GM12878 (cell line): Measurements from ENCODE around the gene TMEM244. TPM values are rescaled to one million over a fixed set of nuclear protein-coding genes. Genes with fewer than 3 reads are reported as not detected.
A peak's percentile ranks its signal among the peaks of the same experiment; 100 is the strongest.

Experiments used
- ATAC-seq: fragments of 200-7000 bp; cut with Tn5 transposase; 3 replicates; pipeline ENCODE4 v1.9.1; 2020; ENCODE audit warnings: mild to moderate bottlenecking, moderate library complexity
- BruUV-seq: library from RNA; stranded (reverse); fragments of 400-500 nt; replicated peaks from 2 replicates; lab custom pipeline; 2021; lab: Mats Ljungman, UMichigan
- CTCF ChIA-PET: fragments of 300-600 bp; sonication (Branson Sonifier 250); formaldehyde crosslinking; extraction: SDS; loops from one replicate; lab custom pipeline; 2021; ENCODE audit warnings: inconsistent platforms; lab: Yijun Ruan, JAX
- POLR2A ChIA-PET: fragments of 350-600 bp; formaldehyde crosslinking; extraction: SDS; loops from one replicate; lab custom pipeline; 2021; ENCODE audit warnings: inconsistent platforms; lab: Charles Lee
- RAD21 ChIA-PET: fragments of 300-600 bp; sonication (Branson Sonifier 250); formaldehyde crosslinking; loops from one replicate; lab custom pipeline; 2023; ENCODE audit warnings: antibody characterized with exemption; ENCODE audit not compliant: unreplicated experiment; lab: Charles Lee
- SMC1A ChIA-PET: fragments of 300-600 bp; sonication (Branson Sonifier 250); formaldehyde crosslinking; loops from one replicate; lab custom pipeline; 2023; ENCODE audit not compliant: unreplicated experiment, uncharacterized antibody; lab: Charles Lee
- DNase-seq: peaks from one replicate; pipeline ENCODE4 v3.0.0-alpha.2; 2011; ENCODE audit warnings: low read depth, low spot score
- FAIRE-seq: peaks from 3 replicates; lab custom pipeline; 2011; peaks lifted over from hg19 to GRCh38; lab: Jason Lieb, UNC
- H2AFZ ChIP-seq: 2 replicates; pipeline ENCODE4 v1.6.0; 2011; ENCODE audit warnings: low read depth, low read length, control low read depth; ENCODE audit not compliant: control insufficient read depth
- H3K27ac ChIP-seq: 2 replicates; pipeline ENCODE4 v1.5.1; 2011; ENCODE audit warnings: control low read depth; ENCODE audit not compliant: control insufficient read depth, insufficient read depth
- H3K27me3 ChIP-seq, 2 experiments: replicated peaks in 1 of 2; 2 replicates each; pipeline versions ENCODE4 v1.6.0 to v1.6.1; 2011; ENCODE audit warnings: low read length in 1 of 2; ENCODE audit not compliant: control insufficient read depth in 2 of 2, insufficient read depth in 2 of 2
- H3K36me3 ChIP-seq, 2 experiments: 2 replicates each; pipeline ENCODE4 v1.5.1; 2011; ENCODE audit warnings: low read length in 1 of 2; ENCODE audit not compliant: control insufficient read depth in 2 of 2, insufficient read depth in 2 of 2
- H3K4me1 ChIP-seq: 2 replicates; pipeline ENCODE4 v1.6.1; 2011; ENCODE audit warnings: mild to moderate bottlenecking, low read length, moderate library complexity, mixed read lengths; ENCODE audit not compliant: control insufficient read depth, insufficient read depth
- H3K4me2 ChIP-seq: 2 replicates; pipeline ENCODE4 v1.6.0; 2011; ENCODE audit warnings: control low read depth; ENCODE audit not compliant: control insufficient read depth, insufficient read depth
- H3K4me3 ChIP-seq: fragments of 200-600 bp; sonication (generic); 2 replicates; pipeline ENCODE4 v1.5.1; 2016
- H3K79me2 ChIP-seq: 2 replicates; pipeline ENCODE4 v1.6.0; 2011; ENCODE audit warnings: low read length; ENCODE audit not compliant: control insufficient read depth, insufficient read depth
- H3K9ac ChIP-seq: 2 replicates; pipeline ENCODE4 v1.8.0; 2011; ENCODE audit warnings: low read length, control low read depth, mixed read lengths; ENCODE audit not compliant: control insufficient read depth, insufficient read depth
- H3K9me3 ChIP-seq: replicated peaks from 3 replicates; pipeline ENCODE4 v1.5.1; 2011; ENCODE audit warnings: mild to moderate bottlenecking, low read length; ENCODE audit not compliant: control insufficient read depth, insufficient read depth
- H4K20me1 ChIP-seq: 2 replicates; pipeline ENCODE4 v1.6.0; 2011; ENCODE audit not compliant: control insufficient read depth, insufficient read depth
- ASH2L ChIP-seq: fragments of 300-600, 200-600 bp; sonication (generic); IDR thresholded peaks from 2 replicates; pipeline ENCODE4 v1.6.1; 2017; ENCODE audit warnings: low read depth, mild to moderate bottlenecking, borderline replicate concordance
- BCL3 ChIP-seq: IDR thresholded peaks from 2 replicates; pipeline ENCODE4 v1.6.1; 2011; ENCODE audit warnings: borderline replicate concordance, low read depth, mild to moderate bottlenecking, moderate library complexity, low read length; ENCODE audit not compliant: insufficient read depth, poor library complexity, severe bottlenecking
- CBFB ChIP-seq: IDR thresholded peaks from 2 replicates; pipeline ENCODE4 v1.6.1; 2016; ENCODE audit warnings: antibody characterized with exemption, low read depth
- CHD4 ChIP-seq: fragments of 200-600 bp; sonication (generic); IDR thresholded peaks from 2 replicates; pipeline ENCODE4 v1.6.1; 2016; ENCODE audit warnings: mild to moderate bottlenecking
- DPF2 ChIP-seq: fragments of 450-650 bp; IDR thresholded peaks from 2 replicates; pipeline ENCODE4 v1.6.1; 2017; ENCODE audit warnings: mild to moderate bottlenecking
- EP300 ChIP-seq, 2 experiments: fragments of 150-350 bp in 1 of 2; IDR thresholded peaks; 2 replicates each; pipeline ENCODE4 v1.6.1; 2011 to 2012; ENCODE audit warnings: low read depth in 2 of 2, low read length in 2 of 2, borderline replicate concordance in 1 of 2, improper control_type of control experiment in 1 of 2, inconsistent platforms in 1 of 2; ENCODE audit not compliant: control insufficient read depth in 1 of 2
- IKZF1 ChIP-seq: fragments of 450-650 bp; conservative IDR thresholded peaks from 2 replicates; pipeline ENCODE4 v1.6.1; 2017; ENCODE audit warnings: antibody characterized with exemption, mild to moderate bottlenecking
- KLF5 ChIP-seq: fragments of 450-650 bp; IDR thresholded peaks from 2 replicates; pipeline ENCODE4 v1.6.1; 2014; ENCODE audit warnings: mild to moderate bottlenecking; ENCODE audit not compliant: partially characterized antibody
- NFIC ChIP-seq: IDR thresholded peaks from 2 replicates; pipeline ENCODE4 v1.6.1; 2012; ENCODE audit warnings: low read depth, mild to moderate bottlenecking, inconsistent platforms, low read length, moderate library complexity
- NFXL1 ChIP-seq: fragments of 450-650 bp; IDR thresholded peaks from 2 replicates; pipeline ENCODE4 v1.6.1; 2017; ENCODE audit warnings: antibody characterized with exemption, mild to moderate bottlenecking, borderline replicate concordance
- NR2F1 ChIP-seq: fragments of 450-650 bp; conservative IDR thresholded peaks from 2 replicates; pipeline ENCODE4 v1.6.1; 2017; ENCODE audit warnings: mild to moderate bottlenecking
- PKNOX1 ChIP-seq: fragments of 450-650 bp; IDR thresholded peaks from 2 replicates; pipeline ENCODE4 v1.6.1; 2016; ENCODE audit warnings: mild to moderate bottlenecking
- RBBP5 ChIP-seq: fragments of 200-600 bp; sonication (generic); conservative IDR thresholded peaks from 2 replicates; pipeline ENCODE4 v1.6.1; 2016
- RFX5 ChIP-seq: IDR thresholded peaks from 2 replicates; pipeline ENCODE4 v1.6.1; 2011; ENCODE audit warnings: low read depth, low read length, improper control_type of control experiment
- SP1 ChIP-seq: IDR thresholded peaks from one replicate; pipeline ENCODE4 v1.6.1; 2011; ENCODE audit warnings: low read depth, low read length
- TAF1 ChIP-seq: IDR thresholded peaks from 2 replicates; pipeline ENCODE4 v1.6.1; 2011; ENCODE audit warnings: mild to moderate bottlenecking, low read depth, low read length, borderline replicate concordance
- ZNF24 ChIP-seq: fragments of 450-650 bp; IDR thresholded peaks from 2 replicates; pipeline ENCODE4 v1.6.1; 2017; ENCODE audit warnings: antibody characterized with exemption, mild to moderate bottlenecking
- WGBS: methylation state at CpG from one replicate; pipeline ENCODE4 v1.1.6; 2016; ENCODE audit warnings: low lambda C conversion rate; ENCODE audit not compliant: insufficient replicate concordance, insufficient coverage; ENCODE audit errors: missing lambda C conversion rate; 5-methylcytosine and 5-hydroxymethylcytosine counted together
- in situ Hi-C: fragments of 300-500 bp; cut with MboI; formaldehyde crosslinking; loops from 9 replicates; pipeline ENCODE4 v1.14.3; 2018; ENCODE audit warnings: mixed read lengths
- intact Hi-C: fragments of 100-400 bp; cut with micrococcal nuclease; formaldehyde crosslinking; loops from one replicate; pipeline ENCODE4 v1.14.2; 2022; ENCODE audit not compliant: unreplicated experiment
- polyA plus RNA-seq, 11 experiments: library from polyadenylated mRNA; depleted of rRNA in 4 of 11; unstranded in 6 of 11; stranded (reverse) in 5 of 11; fragments of >200 nt; fragmentation: Nextera tagmentation in 4 of 11; fragmentation: Illumina TruSeq in 1 of 11; extraction: Ambion mirVana in 4 of 11; extraction: Trizol in 1 of 11; gene quantifications; 1 replicate in 1 of 11; 2 replicates in 10 of 11; pipeline versions ENCODE4 v1.2.1 to v1.2.3, GENCODE V29; 2011 to 2016; ENCODE audit warnings: inconsistent platforms in 2 of 11, missing spikeins in 2 of 11, low read depth in 1 of 11
- total RNA-seq, 4 experiments: library from RNA; depleted of rRNA in 3 of 4; stranded (reverse); fragments of >200 nt in 3 of 4; fragmentation: Illumina TruSeq in 1 of 4; extraction: Trizol in 1 of 4; gene quantifications; 2 replicates each; pipeline versions ENCODE4 v1.2.1 to v1.2.3, GENCODE V29; 2013 to 2021
- TF ChIP-seq, protein P1 (sequence below): fragments of 150-350 bp; IDR thresholded peaks from 2 replicates; pipeline ENCODE4 v1.6.1; 2016; ENCODE audit warnings: low read depth, low read length

TMEM244 gene
- total and polyA plus RNA-seq, 10 of the 15 experiments (the other 5 are each of a cell fraction or from before 2014, with no cell fraction given): 0.14 TPM; not detected in 9

- TF ChIP-seq BCL3 (no peak), EP300 (IDR thresholded peaks at IDR 0.05; ENCODE audit: borderline replicate concordance in 1 of 2, control insufficient read depth in 1 of 2, low read depth in 2 of 2, low read length in 2 of 2) (no peak), RBBP5 (no peak), ZNF24 (no peak), SP1 (no peak), IKZF1 (no peak), ASH2L (no peak)
- TF ChIP-seq, all 136 proteins: peak for 0
Measured at GRCh38 chr6:129908858-129909257, 47.7 kb upstream of the TMEM244 start (continued).

GRCh38 chr6:129908356-129908755, 47.2 kb upstream of the TMEM244 start:
- in situ Hi-C loops (no loop called here), intact Hi-C loops (no loop called here)
- Histone ChIP-seq H2AFZ (no peak overlapping the region), H3K79me2 (no peaks in the 10 kb centered on the region), H3K27ac (no peak overlapping the region), H3K36me3 (no peaks in the 10 kb centered on the region), H3K4me2 (no peak overlapping the region), H3K4me1 (no peaks in the 10 kb centered on the region), H3K9me3 (no peaks in the 10 kb centered on the region), H3K4me3 (no peak overlapping the region), H3K9ac (no peak overlapping the region), H3K27me3 (no peaks in the 10 kb centered on the region), H4K20me1 (no peaks in the 10 kb centered on the region)
- DNase-seq (no peak), FAIRE-seq (no peak), ATAC-seq (peak; percentile 38)
- ChIA-PET RAD21 (interaction anchor here (0.8 kb wide), 1 partner anchor 141 kb away, joined by 3 read pairs; no protein-coding TSS in a partner anchor), SMC1A (interaction anchor here (1.1 to 1.5 kb wide), 2 partner anchors 119 to 133 kb away, joined by 3 to 4 read pairs; no protein-coding TSS in a partner anchor), CTCF (interaction anchor here (0.6 to 1.2 kb wide), 3 partner anchors 10 to 133 kb away, joined by 3 read pairs; no protein-coding TSS in a partner anchor), POLR2A (no interaction called here)
- 41% methylated on average over 2 of the region's 2 CpGs for WGBS
- no TSS peak for BruUV-seq
- TF ChIP-seq CBFB: no peak
- no peak for TF ChIP-seq NR2F1
- no peak for TF ChIP-seq RFX5
- no peak for TF ChIP-seq PKNOX1
- no peak for TF ChIP-seq TAF1
- TF ChIP-seq RBBP5: no peak
- no peak for TF ChIP-seq NFIC
- no peak for TF ChIP-seq KLF5
- TF ChIP-seq, protein P1, sequence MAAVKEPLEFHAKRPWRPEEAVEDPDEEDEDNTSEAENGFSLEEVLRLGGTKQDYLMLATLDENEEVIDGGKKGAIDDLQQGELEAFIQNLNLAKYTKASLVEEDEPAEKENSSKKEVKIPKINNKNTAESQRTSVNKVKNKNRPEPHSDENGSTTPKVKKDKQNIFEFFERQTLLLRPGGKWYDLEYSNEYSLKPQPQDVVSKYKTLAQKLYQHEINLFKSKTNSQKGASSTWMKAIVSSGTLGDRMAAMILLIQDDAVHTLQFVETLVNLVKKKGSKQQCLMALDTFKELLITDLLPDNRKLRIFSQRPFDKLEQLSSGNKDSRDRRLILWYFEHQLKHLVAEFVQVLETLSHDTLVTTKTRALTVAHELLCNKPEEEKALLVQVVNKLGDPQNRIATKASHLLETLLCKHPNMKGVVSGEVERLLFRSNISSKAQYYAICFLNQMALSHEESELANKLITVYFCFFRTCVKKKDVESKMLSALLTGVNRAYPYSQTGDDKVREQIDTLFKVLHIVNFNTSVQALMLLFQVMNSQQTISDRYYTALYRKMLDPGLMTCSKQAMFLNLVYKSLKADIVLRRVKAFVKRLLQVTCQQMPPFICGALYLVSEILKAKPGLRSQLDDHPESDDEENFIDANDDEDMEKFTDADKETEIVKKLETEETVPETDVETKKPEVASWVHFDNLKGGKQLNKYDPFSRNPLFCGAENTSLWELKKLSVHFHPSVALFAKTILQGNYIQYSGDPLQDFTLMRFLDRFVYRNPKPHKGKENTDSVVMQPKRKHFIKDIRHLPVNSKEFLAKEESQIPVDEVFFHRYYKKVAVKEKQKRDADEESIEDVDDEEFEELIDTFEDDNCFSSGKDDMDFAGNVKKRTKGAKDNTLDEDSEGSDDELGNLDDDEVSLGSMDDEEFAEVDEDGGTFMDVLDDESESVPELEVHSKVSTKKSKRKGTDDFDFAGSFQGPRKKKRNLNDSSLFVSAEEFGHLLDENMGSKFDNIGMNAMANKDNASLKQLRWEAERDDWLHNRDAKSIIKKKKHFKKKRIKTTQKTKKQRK: no peak
- no peak for TF ChIP-seq CHD4
- TF ChIP-seq EP300 (IDR thresholded peaks at IDR 0.05; ENCODE audit: borderline replicate concordance in 1 of 2, control insufficient read depth in 1 of 2, low read depth in 2 of 2, low read length in 2 of 2): no peak
- TF ChIP-seq DPF2: no peak
- no peak for TF ChIP-seq NFXL1
